ENCODE data around the gene CXCL17.
A peak's percentile ranks its signal among the peaks of the same experiment; 100 is the strongest.

Gene CXCL17

GRCh38 chr19:42441049-42441445 is 1.7 kb downstream of the CXCL17 start:
- H2AFZ ChIP-seq (ENCODE audit: low read length, unreplicated experiment) = no peak overlapping the region
- no peaks in the 10 kb centered on the region for H3K27me3 ChIP-seq (ENCODE audit: insufficient read depth, low read length)
- no peaks in the 10 kb centered on the region for H3K79me2 ChIP-seq (ENCODE audit: control insufficient read depth, insufficient read depth, low read length, unreplicated experiment)
- no peak overlapping the region for H3K27ac ChIP-seq (ENCODE audit: low read depth, low read length)
- no peaks in the 10 kb centered on the region for H3K36me3 ChIP-seq (ENCODE audit: insufficient read depth, low read length)
- no peak overlapping the region for H3K4me3 ChIP-seq (ENCODE audit: low read depth, low read length)
- peaks cover 6% of the 10 kb centered on the region for H3K4me1 ChIP-seq (ENCODE audit: control insufficient read depth, insufficient read depth, low read length, unreplicated experiment)

DNA sequence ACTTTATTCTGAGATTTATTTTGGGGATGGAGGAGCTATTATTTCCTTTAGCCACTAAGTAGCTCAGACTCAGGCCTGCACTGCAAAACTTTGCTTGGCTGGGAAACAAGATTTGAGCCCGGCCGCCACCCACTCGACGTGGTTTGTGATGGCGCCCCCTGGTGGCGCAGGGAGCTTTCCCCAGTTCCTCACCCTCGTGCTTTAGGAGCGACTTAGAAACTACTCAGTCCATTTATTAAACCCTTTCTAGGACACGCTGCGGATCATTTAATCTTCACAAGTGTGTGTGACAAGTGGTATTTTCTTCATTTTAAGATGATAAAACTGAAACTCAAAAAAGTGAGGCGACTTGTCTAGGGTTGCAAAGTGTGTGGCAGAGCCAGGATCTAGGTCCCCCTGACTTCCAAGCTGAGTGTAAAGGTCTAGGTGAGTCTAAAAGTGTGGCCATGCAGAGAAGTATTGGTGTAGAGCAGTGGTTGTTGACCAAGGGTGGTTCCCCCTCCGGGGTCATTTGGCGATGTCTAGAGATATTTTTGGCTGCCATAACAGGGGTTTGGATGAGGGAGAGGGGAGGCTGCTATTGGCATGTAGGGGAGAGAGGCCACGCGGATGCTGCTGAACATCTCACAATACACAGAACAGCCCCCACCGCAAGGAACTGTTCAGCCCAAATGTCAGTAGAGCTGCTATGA is 2.2 kb downstream of the CXCL17 start:
- no peaks in the 10 kb centered on the region for H3K27me3 ChIP-seq (ENCODE audit: insufficient read depth, low read length)
- peaks cover 10% of the 10 kb centered on the region for H3K4me1 ChIP-seq (ENCODE audit: control insufficient read depth, insufficient read depth, low read length, unreplicated experiment)
- H2AFZ ChIP-seq (ENCODE audit: low read length, unreplicated experiment) = no peak overlapping the region
- no peaks in the 10 kb centered on the region for H3K36me3 ChIP-seq (ENCODE audit: insufficient read depth, low read length)
- no peak overlapping the region for H3K4me3 ChIP-seq (ENCODE audit: low read depth, low read length)
- H3K27ac ChIP-seq (ENCODE audit: low read depth, low read length) = no peak overlapping the region
- no peaks in the 10 kb centered on the region for H3K79me2 ChIP-seq (ENCODE audit: control insufficient read depth, insufficient read depth, low read length, unreplicated experiment)

GRCh38 chr19:42436006-42436405 is 6.7 kb downstream of the CXCL17 start:
- H3K4me1 ChIP-seq (ENCODE audit: control insufficient read depth, insufficient read depth, low read length, unreplicated experiment) = peaks cover 17% of the 10 kb centered on the region
- H3K27ac ChIP-seq (ENCODE audit: low read depth, low read length) = no peak overlapping the region
- H3K27me3 ChIP-seq (ENCODE audit: insufficient read depth, low read length) = no peaks in the 10 kb centered on the region
- H3K36me3 ChIP-seq (ENCODE audit: insufficient read depth, low read length) = no peaks in the 10 kb centered on the region
- H3K4me3 ChIP-seq (ENCODE audit: low read depth, low read length) = no peak overlapping the region
- H2AFZ ChIP-seq (ENCODE audit: low read length, unreplicated experiment) = no peak overlapping the region
- no peaks in the 10 kb centered on the region for H3K79me2 ChIP-seq (ENCODE audit: control insufficient read depth, insufficient read depth, low read length, unreplicated experiment)

- H3K4me3 ChIP-seq (ENCODE audit: low read depth, low read length) = no peak overlapping the region
- no peak overlapping the region for H2AFZ ChIP-seq (ENCODE audit: low read length, unreplicated experiment)
- no peaks in the 10 kb centered on the region for H3K79me2 ChIP-seq (ENCODE audit: control insufficient read depth, insufficient read depth, low read length, unreplicated experiment)
- H3K4me1 ChIP-seq (ENCODE audit: control insufficient read depth, insufficient read depth, low read length, unreplicated experiment) = peaks cover 17% of the 10 kb centered on the region
- no peaks in the 10 kb centered on the region for H3K36me3 ChIP-seq (ENCODE audit: insufficient read depth, low read length)
- no peaks in the 10 kb centered on the region for H3K27me3 ChIP-seq (ENCODE audit: insufficient read depth, low read length)
- no peak overlapping the region for H3K27ac ChIP-seq (ENCODE audit: low read depth, low read length)
Observed at GRCh38 chr19:42435316-42435715, 7.4 kb downstream of the CXCL17 start.

DNA sequence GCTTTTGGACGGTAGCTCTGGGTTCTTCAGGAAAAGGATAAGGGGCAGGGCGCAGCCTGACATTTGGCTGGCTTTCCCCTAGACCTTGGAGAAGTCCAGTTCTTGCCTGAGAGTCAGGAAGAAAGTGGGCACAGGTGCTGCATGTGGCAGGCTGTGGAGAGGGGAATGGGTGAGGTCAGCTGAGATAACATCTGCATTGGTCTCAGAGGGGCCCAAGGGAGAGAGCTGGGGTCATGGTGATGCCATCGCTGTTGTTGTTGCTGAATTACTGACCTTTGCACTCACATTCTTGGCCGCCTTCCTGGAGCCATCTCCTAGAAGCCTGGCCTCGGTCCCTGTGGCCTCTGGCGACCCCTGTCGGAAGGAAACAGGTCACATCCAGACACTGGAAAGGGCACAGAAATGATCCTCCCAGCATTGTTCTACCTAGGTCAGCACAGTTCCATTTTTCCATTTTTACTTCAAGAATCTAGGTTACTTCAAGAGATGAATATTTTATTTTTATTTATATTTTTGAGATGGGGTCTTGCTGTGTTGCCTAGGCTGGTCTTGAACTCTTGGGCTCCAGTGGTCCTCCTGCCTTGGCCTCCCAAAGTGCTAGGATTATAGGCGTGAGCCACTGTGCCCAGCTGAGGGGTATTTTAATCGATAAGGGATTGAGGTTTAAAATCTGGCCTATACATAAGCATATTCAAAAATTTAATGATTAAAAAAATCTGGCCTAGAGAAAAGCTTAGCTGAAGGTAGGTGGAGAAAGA is 9.1 kb downstream of the CXCL17 start:
- Histone ChIP-seq H3K36me3 (ENCODE audit: insufficient read depth, low read length) (no peaks in the 10 kb centered on the region), H3K4me1 (ENCODE audit: control insufficient read depth, insufficient read depth, low read length, unreplicated experiment) (peaks cover 17% of the 10 kb centered on the region), H3K27me3 (ENCODE audit: insufficient read depth, low read length) (no peaks in the 10 kb centered on the region), H3K79me2 (ENCODE audit: control insufficient read depth, insufficient read depth, low read length, unreplicated experiment) (no peaks in the 10 kb centered on the region), H3K27ac (ENCODE audit: low read depth, low read length) (no peak overlapping the region), H2AFZ (ENCODE audit: low read length, unreplicated experiment) (peak overlapping the region; percentile 45), H3K4me3 (ENCODE audit: low read depth, low read length) (no peak overlapping the region)

GRCh38 chr19:42431486-42431885 is 11.3 kb downstream of the CXCL17 start:
- H3K4me3 ChIP-seq (ENCODE audit: low read depth, low read length) = no peak overlapping the region
- no peak overlapping the region for H2AFZ ChIP-seq (ENCODE audit: low read length, unreplicated experiment)
- peaks cover 16% of the 10 kb centered on the region for H3K4me1 ChIP-seq (ENCODE audit: control insufficient read depth, insufficient read depth, low read length, unreplicated experiment)
- H3K27me3 ChIP-seq (ENCODE audit: insufficient read depth, low read length) = no peaks in the 10 kb centered on the region
- H3K27ac ChIP-seq (ENCODE audit: low read depth, low read length) = no peak overlapping the region
- H3K79me2 ChIP-seq (ENCODE audit: control insufficient read depth, insufficient read depth, low read length, unreplicated experiment) = no peaks in the 10 kb centered on the region
- H3K36me3 ChIP-seq (ENCODE audit: insufficient read depth, low read length) = no peaks in the 10 kb centered on the region

DNA sequence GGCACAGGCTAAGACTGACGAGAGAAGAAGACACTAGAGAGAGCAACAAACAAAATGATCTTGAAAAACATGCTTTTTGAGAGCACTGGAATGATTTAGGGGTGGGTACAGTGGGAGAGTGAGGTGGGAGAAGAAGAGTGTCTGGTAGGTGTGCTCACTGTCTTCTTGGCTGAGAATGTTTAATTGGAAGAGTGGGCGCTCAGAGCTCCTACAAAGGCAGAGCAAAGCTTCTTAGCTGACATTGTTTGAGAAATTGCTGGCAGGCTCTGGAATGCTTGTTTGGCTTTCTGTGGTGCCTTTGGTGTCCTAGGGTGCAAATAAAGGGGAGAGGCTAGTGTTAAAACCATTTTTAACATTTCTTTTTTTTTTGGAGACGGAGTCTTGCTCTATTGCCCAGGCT is 14.1 kb downstream of the CXCL17 start:
- Histone ChIP-seq H3K36me3 (ENCODE audit: insufficient read depth, low read length) (no peaks in the 10 kb centered on the region), H3K27ac (ENCODE audit: low read depth, low read length) (no peak overlapping the region), H3K79me2 (ENCODE audit: control insufficient read depth, insufficient read depth, low read length, unreplicated experiment) (no peaks in the 10 kb centered on the region), H2AFZ (ENCODE audit: low read length, unreplicated experiment) (no peak overlapping the region), H3K4me3 (ENCODE audit: low read depth, low read length) (no peak overlapping the region), H3K4me1 (ENCODE audit: control insufficient read depth, insufficient read depth, low read length, unreplicated experiment) (peaks cover 8% of the 10 kb centered on the region), H3K27me3 (ENCODE audit: insufficient read depth, low read length) (no peaks in the 10 kb centered on the region)

DNA sequence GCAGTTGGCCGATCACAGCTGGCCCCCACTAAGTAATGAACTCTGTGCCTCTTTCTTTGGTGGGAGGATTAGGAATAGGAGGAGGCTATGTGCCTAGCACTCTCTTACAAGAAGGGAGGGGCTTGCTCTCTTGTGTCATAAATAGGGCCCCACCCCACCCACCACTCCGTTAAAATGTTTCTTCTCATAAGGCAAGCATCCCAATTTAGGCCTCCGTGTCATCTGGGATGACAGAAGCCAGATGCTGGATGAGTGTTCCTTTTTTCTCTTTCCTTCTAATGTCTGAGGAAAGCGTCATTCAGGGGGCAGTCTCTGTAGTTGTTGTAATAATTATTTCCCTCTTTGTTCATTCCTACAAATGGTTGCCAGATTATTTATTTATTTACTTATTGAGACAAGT is 15.4 kb downstream of the CXCL17 start, which contains the start of gene LIPE:
TSS of gene LIPE (minus strand) at position 76 of the 400 bp plus-strand sequence. CDS start 239 bp downstream, outside the sequence.
- Histone ChIP-seq H3K27ac (ENCODE audit: low read depth, low read length) (no peak within 1 kb of the TSS), H2AFZ (ENCODE audit: low read length, unreplicated experiment) (no peak within 1 kb of the TSS), H3K4me1 (ENCODE audit: control insufficient read depth, insufficient read depth, low read length, unreplicated experiment) (peaks cover 6% of the 10 kb centered on the region), H3K79me2 (ENCODE audit: control insufficient read depth, insufficient read depth, low read length, unreplicated experiment) (no peaks in the 10 kb centered on the region), H3K36me3 (ENCODE audit: insufficient read depth, low read length) (no peaks in the 10 kb centered on the region), H3K27me3 (ENCODE audit: insufficient read depth, low read length) (no peaks in the 10 kb centered on the region), H3K4me3 (ENCODE audit: low read depth, low read length) (no peak within 1 kb of the TSS)

DNA sequence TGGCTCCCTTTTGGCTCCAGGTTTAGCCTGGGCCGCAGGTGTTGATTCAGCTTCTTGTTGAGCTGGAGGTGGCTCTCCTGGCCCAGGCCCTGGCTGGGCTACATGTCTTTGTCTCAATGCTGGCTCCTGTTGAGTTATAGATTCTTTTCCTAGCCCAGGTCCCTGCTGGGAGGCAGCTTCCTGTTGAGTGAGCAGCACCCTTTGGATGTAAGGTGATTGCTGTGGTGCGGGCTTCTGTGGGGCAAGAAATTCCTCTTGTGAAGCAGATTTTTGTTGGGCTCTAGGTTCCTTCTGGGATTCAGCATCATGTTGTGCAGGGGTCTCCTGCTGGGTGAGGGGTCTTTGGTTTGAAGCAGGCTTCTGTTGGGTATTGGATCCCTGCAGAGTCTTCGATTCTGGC is 16.1 kb downstream of the CXCL17 start:
- Histone ChIP-seq H3K79me2 (ENCODE audit: control insufficient read depth, insufficient read depth, low read length, unreplicated experiment) (no peaks in the 10 kb centered on the region), H2AFZ (ENCODE audit: low read length, unreplicated experiment) (no peak overlapping the region), H3K4me1 (ENCODE audit: control insufficient read depth, insufficient read depth, low read length, unreplicated experiment) (peaks cover 6% of the 10 kb centered on the region), H3K27ac (ENCODE audit: low read depth, low read length) (no peak overlapping the region), H3K36me3 (ENCODE audit: insufficient read depth, low read length) (no peaks in the 10 kb centered on the region), H3K27me3 (ENCODE audit: insufficient read depth, low read length) (no peaks in the 10 kb centered on the region), H3K4me3 (ENCODE audit: low read depth, low read length) (no peak overlapping the region)

- H3K4me3 ChIP-seq (ENCODE audit: low read depth, low read length) = no peak overlapping the region; the same call in 1 of the 2 replicates
- no peaks in the 10 kb centered on the region for H3K36me3 ChIP-seq (ENCODE audit: insufficient read depth, low read length)
- no peaks in the 10 kb centered on the region for H3K27me3 ChIP-seq (ENCODE audit: insufficient read depth, low read length)
- no peaks in the 10 kb centered on the region for H3K79me2 ChIP-seq (ENCODE audit: control insufficient read depth, insufficient read depth, low read length, unreplicated experiment)
- no peak overlapping the region for H2AFZ ChIP-seq (ENCODE audit: low read length, unreplicated experiment)
- H3K4me1 ChIP-seq (ENCODE audit: control insufficient read depth, insufficient read depth, low read length, unreplicated experiment) = peaks cover 6% of the 10 kb centered on the region
- H3K27ac ChIP-seq (ENCODE audit: low read depth, low read length) = no peak overlapping the region
Observed at GRCh38 chr19:42424712-42425131, 18.0 kb downstream of the CXCL17 start.

GRCh38 chr19:42424345-42424707 is 18.4 kb downstream of the CXCL17 start:
- Histone ChIP-seq H3K4me1 (ENCODE audit: control insufficient read depth, insufficient read depth, low read length, unreplicated experiment) (peaks cover 6% of the 10 kb centered on the region), H3K4me3 (ENCODE audit: low read depth, low read length) (peak overlapping the region; percentile 87), H2AFZ (ENCODE audit: low read length, unreplicated experiment) (peak overlapping the region; percentile 48)

More at GRCh38 chr19:42424345-42424707, 18.4 kb downstream of the CXCL17 start:
- Histone ChIP-seq H3K36me3 (ENCODE audit: insufficient read depth, low read length) (no peaks in the 10 kb centered on the region), H3K79me2 (ENCODE audit: control insufficient read depth, insufficient read depth, low read length, unreplicated experiment) (no peaks in the 10 kb centered on the region), H3K27me3 (ENCODE audit: insufficient read depth, low read length) (no peaks in the 10 kb centered on the region), H3K27ac (ENCODE audit: low read depth, low read length) (no peak overlapping the region)
